Stomach (tissue), 9 donors: ENCODE results near the gene ZSCAN20. TPM values are rescaled to one million over a fixed set of nuclear protein-coding genes. Genes with fewer than 3 reads are reported as not detected.

Source experiments
- DNase-seq, 2 donors: peaks; one replicate each; pipeline versions ENCODE4 v3.0.0 to v3.0.0-alpha.2; 2013 to 2019
- H3K27ac ChIP-seq, 5 donors: fragments of 200-600 bp in 4 of 5; sonication (generic) in 4 of 5; one replicate each; pipeline ENCODE4 v1.5.1; 2013 to 2019; ENCODE audit warnings: mild to moderate bottlenecking in 1 of 5, moderate library complexity in 1 of 5
- H3K27me3 ChIP-seq, 3 donors: fragments of 200-600 bp; sonication (generic); one replicate each; pipeline ENCODE4 v1.5.1; 2017 to 2019; ENCODE audit warnings: mixed run types in 1 of 3
- H3K36me3 ChIP-seq, 4 donors: fragments of 200-600 bp; sonication (generic); 1 replicate in 3 of 4; 2 replicates in 1 of 4; pipeline ENCODE4 v1.5.1; 2016 to 2019
- H3K4me1 ChIP-seq, 4 donors: fragments of 200-600 bp; sonication (generic); one replicate each; pipeline ENCODE4 v1.5.1; 2016 to 2019
- H3K4me3 ChIP-seq, 4 donors: fragments of 200-600 bp; sonication (generic) in 3 of 4; one replicate each; pipeline ENCODE4 v1.5.1; 2016 to 2019; ENCODE audit warnings: mild to moderate bottlenecking in 1 of 4
- H3K9me3 ChIP-seq, 4 donors: fragments of 200-600 bp; sonication (generic); one replicate each; pipeline ENCODE4 v1.5.1; 2016 to 2019
- CTCF ChIP-seq, 7 experiments: fragments of 450-650 bp in 4 of 7; fragments of 200-600 bp in 3 of 7; sonication (generic) in 3 of 7; IDR thresholded peaks; one replicate each; pipeline ENCODE4 v1.5.1; 2016 to 2019; ENCODE audit warnings: antibody characterized with exemption in 7 of 7, control low read depth in 2 of 7, mild to moderate bottlenecking in 1 of 7
- EP300 ChIP-seq: sonication (generic); formaldehyde crosslinking; IDR thresholded peaks from one replicate; pipeline ENCODE4 v1.6.1; 2017; ENCODE audit warnings: antibody characterized with exemption
- POLR2A ChIP-seq, 4 donors: fragments of 450-650 bp; IDR thresholded peaks; one replicate each; pipeline ENCODE4 v1.6.1; 2016; ENCODE audit warnings: antibody characterized with exemption in 4 of 4, control low read depth in 2 of 4, mild to moderate bottlenecking in 1 of 4, moderate library complexity in 1 of 4
- POLR2AphosphoS5 ChIP-seq, 3 donors: sonication (generic); formaldehyde crosslinking; IDR thresholded peaks; one replicate each; pipeline ENCODE4 v1.6.1; 2016; ENCODE audit warnings: antibody characterized with exemption in 3 of 3
- WGBS, 5 donors: extraction: QIAGEN DNeasy Blood & Tissue Kit in 3 of 5; methylation state at CpG; one replicate each; pipeline versions ENCODE4 v1.1.5 to v1.1.7; 2013 to 2018; 5-methylcytosine and 5-hydroxymethylcytosine counted together
- intact Hi-C: fragments of 100-400 bp; cut with DNase I; formaldehyde crosslinking; loops from one replicate; pipeline ENCODE4 v1.15.1; 2023; ENCODE audit warnings: low total_unique reads
- polyA plus RNA-seq, 3 donors: library from polyadenylated mRNA; stranded (reverse); fragments of 200-250 nt; gene quantifications; one replicate each; pipeline ENCODE4 v1.2.3, GENCODE V29; 2013
- total RNA-seq, 5 donors: library from RNA; depleted of rRNA; stranded (reverse); fragments of >200 nt; gene quantifications; one replicate each; pipeline versions ENCODE4 v1.1.0 to v1.2.3, GENCODE V29; 2014 to 2016
- donor health status: healthy with polysubstance abuse.
- donor health status: Bipolar disorder and iron deficiency.
- donor health status: healthy.

ZSCAN20 gene
- total and polyA plus RNA-seq, 8 donors = 0.29 to 8.4 (median 0.87) TPM

GRCh38 chr1:33519240-33519884, 46.9 kb downstream of the ZSCAN20 start:
- H3K9me3 ChIP-seq = no peaks in the 10 kb centered on the region
- intact Hi-C loops = no loop called here
- no peaks in the 10 kb centered on the region for H3K36me3 ChIP-seq
- H3K27me3 ChIP-seq = peaks cover 0 to 8% (median 0%) of the 10 kb centered on the region in 3 donors
- H3K4me1 ChIP-seq = peaks cover 0 to 5% (median 2%) of the 10 kb centered on the region in 4 donors
- H3K27ac ChIP-seq = no peak overlapping the region
- no peak overlapping the region for H3K4me3 ChIP-seq
- WGBS, 5 donors = 85 to 95% (median 92%) methylated on average over 11 to 27 of the region's 27 CpGs
- no peak for DNase-seq
- TF ChIP-seq CTCF (IDR thresholded peaks at IDR 0.05) (no peak), POLR2A (IDR thresholded peaks at IDR 0.05) (no peak), EP300 (no peak), POLR2AphosphoS5 (IDR thresholded peaks at IDR 0.05) (no peak)

DNA sequence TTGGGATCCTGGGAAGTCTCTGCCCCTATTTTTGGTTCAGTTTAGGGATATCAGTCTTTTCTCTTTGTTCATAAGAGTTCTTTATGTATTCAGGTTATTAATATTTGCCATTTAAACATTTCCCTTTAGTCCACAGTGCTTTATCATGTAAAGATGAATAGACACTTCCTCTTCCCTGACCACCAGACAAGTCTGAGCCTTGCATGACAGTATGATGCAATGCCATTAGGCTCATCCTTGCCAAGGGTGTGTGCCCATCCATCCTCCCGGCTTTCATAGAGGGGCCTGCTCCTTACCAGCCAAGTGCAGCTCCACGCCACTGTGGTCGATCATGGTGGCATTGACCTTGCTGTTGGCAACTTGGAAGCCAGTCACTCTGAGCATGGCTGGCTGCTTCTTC, 52.1 kb downstream of the ZSCAN20 start:
- H3K9me3 ChIP-seq = no peaks in the 10 kb centered on the region
- TF ChIP-seq POLR2A (IDR thresholded peaks at IDR 0.05) = no peak
- TF ChIP-seq CTCF (IDR thresholded peaks at IDR 0.05) = no peak
- no peak for TF ChIP-seq POLR2AphosphoS5 (IDR thresholded peaks at IDR 0.05)
- no peak for TF ChIP-seq EP300
- WGBS, 5 donors = 85 to 95% (median 91%) methylated on average over 3 of the region's 3 CpGs
- no peak overlapping the region for H3K27ac ChIP-seq
- H3K27me3 ChIP-seq = peaks cover 0 to 8% (median 0%) of the 10 kb centered on the region in 3 donors
- no peaks in the 10 kb centered on the region for H3K4me1 ChIP-seq
- no peak overlapping the region for H3K4me3 ChIP-seq
- H3K36me3 ChIP-seq = no peaks in the 10 kb centered on the region
- intact Hi-C loops = no loop called here
- no peak for DNase-seq

DNA sequence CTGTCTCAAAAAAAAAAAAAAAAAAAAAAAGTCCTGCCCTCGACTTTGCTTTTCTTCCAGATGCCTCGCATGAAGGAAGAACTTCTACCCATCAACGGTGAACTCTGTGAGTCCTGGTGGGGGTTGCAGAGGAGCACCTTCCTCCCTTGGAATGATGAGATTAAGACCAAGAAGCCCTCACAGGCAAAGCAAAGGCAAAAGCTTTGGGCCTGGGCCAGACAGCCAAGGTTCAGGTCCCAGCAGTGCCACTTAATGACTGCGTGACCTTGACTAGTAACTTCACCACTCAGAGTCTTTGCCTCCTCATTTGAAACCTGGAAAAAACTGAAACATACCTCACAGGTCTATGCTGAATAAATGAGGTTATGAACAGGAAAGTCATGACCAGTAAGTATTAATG, 55.5 kb downstream of the ZSCAN20 start:
- H3K9me3 ChIP-seq = no peaks in the 10 kb centered on the region
- H3K27ac ChIP-seq = no peak overlapping the region
- H3K36me3 ChIP-seq = no peaks in the 10 kb centered on the region
- 73 to 89% (median 80%) methylated on average over 4 of the region's 4 CpGs for WGBS, 5 donors
- intact Hi-C loops = no loop called here
- no peak for DNase-seq
- peaks cover 0 to 1% (median 0%) of the 10 kb centered on the region in 3 donors for H3K27me3 ChIP-seq
- H3K4me3 ChIP-seq = no peak overlapping the region
- TF ChIP-seq CTCF (IDR thresholded peaks at IDR 0.05) (no peak), POLR2A (IDR thresholded peaks at IDR 0.05) (no peak), EP300 (no peak), POLR2AphosphoS5 (IDR thresholded peaks at IDR 0.05) (no peak)
- no peaks in the 10 kb centered on the region for H3K4me1 ChIP-seq

GRCh38 chr1:33529957-33530356, 57.5 kb downstream of the ZSCAN20 start:
- TF ChIP-seq POLR2A (IDR thresholded peaks at IDR 0.05) (no peak), EP300 (no peak), POLR2AphosphoS5 (IDR thresholded peaks at IDR 0.05) (no peak), CTCF (IDR thresholded peaks at IDR 0.05) (no peak)
- WGBS, 5 donors = 24 to 59% (median 44%) methylated on average over 1 of the region's 1 CpG

More at GRCh38 chr1:33529957-33530356, 57.5 kb downstream of the ZSCAN20 start:
- Histone ChIP-seq H3K4me1 (no peaks in the 10 kb centered on the region), H3K4me3 (no peak overlapping the region), H3K9me3 (no peaks in the 10 kb centered on the region), H3K27ac (no peak overlapping the region), H3K36me3 (no peaks in the 10 kb centered on the region), H3K27me3 (peaks cover 0 to 11% (median 0%) of the 10 kb centered on the region in 3 donors)
- intact Hi-C loops = no loop called here
- no peak for DNase-seq
